HUDEP-2 (cell line): ENCODE measurements around the gene MILR1.

ENCODE experiments used
- DNase-seq, 76 experiments: peaks; one replicate each; lab custom pipeline; 2025; ENCODE audit not compliant: unreplicated experiment in 76 of 76; lab: John Stamatoyannopoulos, UW

MILR1 gene

GRCh38 chr17:64500487-64500859 is 51.6 kb downstream of the MILR1 start:
- DNase-seq, result no peak

DNA sequence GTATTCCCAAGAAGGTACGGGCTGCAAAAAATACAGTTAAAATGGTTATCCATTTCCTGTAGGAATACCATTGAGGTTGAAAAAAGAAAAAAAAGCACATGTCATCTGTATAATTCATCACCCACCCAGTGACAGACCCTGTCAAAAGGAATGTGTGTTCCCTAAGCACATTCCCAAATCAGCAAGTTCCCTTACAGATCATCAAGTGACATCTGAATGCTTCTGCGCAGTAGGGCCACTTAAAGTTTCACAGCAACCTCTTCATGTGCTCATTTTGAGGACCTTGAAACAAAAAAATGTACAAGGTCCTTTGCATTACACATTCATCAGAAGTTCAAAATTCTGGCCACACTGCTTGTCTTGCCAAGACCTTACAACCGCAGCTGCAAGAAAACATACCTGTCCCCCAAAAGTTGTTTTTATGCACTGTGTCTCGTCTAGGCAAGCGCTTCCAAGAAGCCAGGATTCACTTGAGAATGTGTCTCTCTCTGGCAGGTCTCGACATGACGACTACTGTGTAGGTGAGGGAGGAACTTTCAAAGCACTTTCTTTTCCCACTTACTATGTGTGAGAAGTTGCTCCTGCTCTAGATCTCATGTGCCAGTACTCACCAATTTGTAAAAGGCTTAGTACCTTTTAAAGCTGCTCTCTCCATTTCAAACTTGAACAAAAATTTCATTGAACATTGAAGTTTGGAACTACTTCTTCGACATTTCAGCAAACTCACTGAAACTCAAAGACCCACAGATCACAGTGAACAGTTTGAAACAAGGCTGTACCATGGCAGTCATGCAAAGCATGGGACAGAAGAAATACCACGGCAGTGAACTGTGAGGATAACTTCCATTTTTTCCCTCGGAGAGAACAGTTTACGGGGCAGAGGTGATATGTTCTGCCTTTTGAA is 52.2 kb downstream of the MILR1 start:
- DNase-seq, result no peak

DNA sequence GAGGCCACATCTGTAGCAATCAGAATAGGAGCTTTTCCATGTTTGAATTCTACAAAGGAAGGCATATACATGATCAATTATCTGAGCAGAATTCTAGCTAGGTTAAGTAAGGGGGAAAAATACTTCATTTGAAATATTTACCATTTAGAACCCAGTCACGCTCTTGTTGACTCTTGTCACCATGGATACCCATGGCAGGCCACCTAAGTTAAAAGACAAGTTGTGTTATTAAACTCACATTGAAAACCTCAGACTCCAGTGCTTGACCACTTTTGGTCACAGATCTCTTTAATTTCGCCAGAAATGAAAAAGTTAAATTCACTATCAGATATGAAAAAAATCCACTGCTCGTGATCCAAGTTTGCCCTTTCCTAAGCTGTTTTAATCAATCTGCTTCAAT is 53.1 kb downstream of the MILR1 start:
- DNase-seq, result no peak

DNA sequence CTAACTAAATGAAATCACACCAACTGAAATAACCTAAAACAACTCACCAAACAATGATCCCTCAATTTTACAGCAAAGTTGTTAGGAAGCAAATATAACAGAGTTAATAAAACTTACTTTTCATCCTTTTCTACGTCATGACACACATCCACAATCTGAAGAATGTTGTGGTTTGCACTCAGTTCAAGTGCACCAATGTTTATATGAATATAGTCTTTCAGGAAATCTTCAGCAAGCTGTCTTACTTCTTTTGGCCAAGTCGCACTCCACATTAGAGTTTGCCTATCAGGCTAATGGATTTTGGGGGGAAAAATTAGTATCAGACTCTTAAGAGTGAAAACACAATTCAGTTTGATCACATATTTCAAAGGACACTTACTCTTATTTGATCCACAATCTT is 53.9 kb downstream of the MILR1 start:
- DNase-seq, result no peak

GRCh38 chr17:64503341-64503740 is 54.4 kb downstream of the MILR1 start:
- DNase-seq, result no peak

- DNase-seq, result no peak
Observed at GRCh38 chr17:64503821-64504768, 55.2 kb downstream of the MILR1 start.

GRCh38 chr17:64504769-64505339 is 55.9 kb downstream of the MILR1 start:
- peak in 19 of 76 experiments; percentile 20 to 84 (median 56) for DNase-seq

DNA sequence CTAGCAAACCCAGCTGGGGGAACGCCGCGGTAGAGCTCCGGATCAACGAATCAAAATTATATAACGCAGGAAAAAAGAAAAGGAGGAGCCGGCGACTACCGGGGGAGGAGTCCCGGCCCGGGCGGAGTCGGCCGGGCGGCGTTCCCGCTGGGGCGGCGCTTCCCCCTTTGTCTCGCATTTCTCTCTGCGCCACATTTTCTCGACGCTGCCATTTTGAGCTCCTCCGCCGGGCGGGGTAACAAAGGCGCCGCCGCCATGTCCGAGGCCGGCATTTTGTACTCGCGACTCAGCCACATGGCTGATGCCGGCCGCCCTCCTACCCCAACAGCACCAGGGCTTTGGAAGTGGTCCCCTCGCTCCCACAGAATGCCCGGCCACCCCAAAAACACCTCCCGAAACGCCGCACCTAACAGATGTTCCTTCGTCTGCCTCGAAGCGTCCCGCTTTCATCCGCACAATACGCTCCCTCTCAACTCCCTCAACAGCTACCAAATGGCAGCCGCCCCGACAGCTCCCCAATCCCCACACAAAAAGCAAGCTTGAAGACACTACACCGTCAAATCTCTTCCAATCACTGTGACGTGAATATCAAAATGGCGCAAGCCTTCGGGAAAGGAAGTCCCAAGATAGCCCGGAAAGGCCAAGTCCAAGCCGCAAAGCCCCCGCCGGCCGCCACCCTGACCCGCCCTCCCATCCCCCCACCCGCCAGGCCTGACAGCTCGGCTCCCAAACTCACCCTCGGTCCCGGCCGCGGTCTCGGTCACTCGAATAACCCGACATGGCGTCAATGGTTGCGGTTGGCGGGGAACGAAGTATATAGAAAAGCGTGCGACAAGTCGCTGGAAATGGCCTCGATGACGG is 56.7 kb downstream of the MILR1 start:
- peak in 74 of 76 experiments; percentile 9 to 86 (median 74) for DNase-seq

DNA sequence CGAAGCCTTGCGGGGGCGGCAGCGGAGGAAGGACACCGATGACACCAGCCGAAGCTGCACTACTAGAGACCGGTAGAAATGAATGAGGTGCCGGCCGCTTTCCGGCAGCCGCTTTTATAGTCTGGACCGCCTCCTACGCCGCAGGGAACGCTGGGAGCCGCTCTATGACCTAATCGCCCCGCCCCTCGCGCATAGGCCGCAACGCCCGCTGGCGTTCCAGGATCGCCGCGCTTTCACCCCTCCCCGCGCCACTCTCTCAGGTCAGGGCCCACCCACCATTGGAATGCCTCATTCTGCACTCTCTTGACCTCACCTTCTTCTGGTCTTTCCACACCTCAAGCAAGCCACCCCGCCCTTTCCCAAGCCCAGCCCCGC is 57.3 kb downstream of the MILR1 start, which contains the start of gene DDX5:
DDX5 (minus strand) TSS at position 89 of the 375 bp plus-strand sequence. CDS start 170 bp downstream, outside the sequence.
- DNase-seq, result peak in 75 of 76 experiments; percentile 34 to 100 (median 97)

GRCh38 chr17:64506576-64507412 is 57.9 kb downstream of the MILR1 start, which contains the start of gene CEP95:
CEP95 (plus strand) TSS chr17:64506977; CDS start chr17:64507098, 121 bp downstream.
- DNase-seq, result peak in 74 of 76 experiments; percentile 85 to 100 (median 97)

- DNase-seq, result peak in 34 of 76 experiments; percentile 3 to 63 (median 26)
Observed at GRCh38 chr17:64507413-64507782, 58.5 kb downstream of the MILR1 start.

- DNase-seq, result no peak
Observed at GRCh38 chr17:64508683-64509082, 59.8 kb downstream of the MILR1 start.

- DNase-seq, result no peak
Observed at GRCh38 chr17:64509179-64509578, 60.3 kb downstream of the MILR1 start.

DNA sequence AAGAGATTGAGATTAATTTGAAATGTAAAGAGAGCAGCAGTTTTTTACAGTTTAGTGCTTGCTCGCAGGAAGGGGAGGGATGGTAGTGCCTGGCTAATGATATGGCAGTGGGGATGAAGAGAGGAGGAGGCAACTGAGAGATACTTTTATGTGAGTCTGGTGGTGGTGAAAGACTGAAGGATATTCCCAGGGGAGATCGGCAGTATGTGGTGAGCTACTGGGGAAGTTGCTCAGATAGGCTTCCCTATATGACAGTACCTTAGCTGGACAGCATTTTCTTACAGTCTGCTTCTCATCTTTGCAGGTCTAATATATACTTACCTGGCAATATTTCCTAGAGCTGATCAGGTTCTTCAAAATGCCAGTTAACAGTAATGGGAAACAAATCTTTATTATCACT is 66.5 kb downstream of the MILR1 start:
- DNase-seq, result no peak

GRCh38 chr17:64515829-64516228 is 66.9 kb downstream of the MILR1 start:
- no peak for DNase-seq
